ENCODE measurements around the gene HERC4.
"Not testable (repeated sequence)": the region's sequence is repeated elsewhere in the genome, so short reads cannot be mapped to it uniquely, and the experiment has no call there.

Gene HERC4

GRCh38 chr10:67884313-67884841 is 190.7 kb downstream of the HERC4 start, which contains the start of gene SIRT1:
SIRT1 (plus strand) TSS chr10:67884656; CDS start chr10:67884722, 66 bp downstream.
- peak; percentile 63 to 99 (median 95) for DNase-seq

- no peak for DNase-seq
Measured at GRCh38 chr10:67883710-67884312, 191.3 kb downstream of the HERC4 start.

DNA sequence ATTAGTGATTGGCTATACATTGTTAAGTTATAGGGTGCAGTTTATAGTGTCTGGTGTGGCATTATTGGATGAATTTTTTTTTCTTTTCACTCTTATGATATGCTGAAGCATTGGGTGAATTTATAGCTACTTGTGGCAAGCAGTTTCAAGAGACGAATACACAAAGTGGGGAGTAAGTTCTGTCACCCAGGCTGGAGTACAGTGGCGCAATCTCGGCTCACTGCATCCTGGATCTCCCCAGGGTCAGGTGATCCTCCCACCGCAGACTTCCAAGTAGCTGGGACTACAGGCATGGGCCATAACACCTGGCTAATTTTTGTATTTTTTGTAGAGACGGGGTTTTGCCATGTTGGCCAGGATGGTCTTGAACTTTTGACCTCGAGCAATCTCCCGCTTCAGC is 196.9 kb downstream of the HERC4 start:
- DNase-seq, result no peak

DNA sequence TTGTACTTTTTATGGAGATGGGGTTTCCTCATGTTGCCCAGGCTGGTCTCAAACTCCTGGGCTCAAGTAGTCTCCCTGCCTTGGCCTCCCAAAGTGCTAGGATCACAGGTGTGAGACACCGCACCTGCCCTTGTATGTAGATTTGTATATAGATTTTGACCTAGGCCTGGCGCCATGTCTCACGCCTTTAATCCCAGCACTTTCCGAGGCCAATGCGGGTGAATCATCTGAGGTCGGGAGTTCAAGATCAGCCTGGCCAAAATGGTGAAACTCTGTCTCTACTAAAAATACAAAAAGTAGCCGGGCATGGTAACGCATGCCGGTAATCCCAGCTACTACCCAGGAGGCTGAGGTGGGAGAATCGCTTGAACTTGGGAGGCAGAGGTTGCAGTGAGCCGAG is 197.7 kb downstream of the HERC4 start:
- not testable (repeated sequence) for DNase-seq

- DNase-seq, result no peak
Measured at GRCh38 chr10:67875340-67876238, 199.5 kb downstream of the HERC4 start.
